K562 (cell line): ENCODE measurements around the gene GMDS. TPM values are rescaled to one million over a fixed set of nuclear protein-coding genes. Genes with fewer than 3 reads are reported as not detected.
A peak's percentile ranks its signal among the peaks of the same experiment; 100 is the strongest.

Experiments used
- ARID2 ChIP-seq: fragments of 450-650 bp; IDR thresholded peaks from 2 replicates; pipeline ENCODE4 v1.6.1; 2017; ENCODE audit warnings: antibody characterized with exemption, mild to moderate bottlenecking
- CCNT2 ChIP-seq: IDR thresholded peaks from 2 replicates; pipeline ENCODE4 v1.6.1; 2011; ENCODE audit warnings: borderline replicate concordance, low read depth, mild to moderate bottlenecking, moderate library complexity, mixed read lengths, low read length; ENCODE audit not compliant: insufficient read length; ENCODE audit errors: extremely low read depth
- CTCF ChIP-seq, 3 experiments: IDR thresholded peaks in 2 of 3; conservative IDR thresholded peaks in 1 of 3; 2 replicates each; pipeline ENCODE4 v1.5.1; 2011 to 2012; ENCODE audit warnings: low read length in 3 of 3, mild to moderate bottlenecking in 3 of 3, control low read depth in 2 of 3, improper control_type of control experiment in 1 of 3, inconsistent platforms in 1 of 3, low read depth in 1 of 3, mixed read lengths in 1 of 3, moderate library complexity in 1 of 3; ENCODE audit not compliant: insufficient read depth in 2 of 3
- CTCFL ChIP-seq: IDR thresholded peaks from 2 replicates; pipeline ENCODE4 v1.6.1; 2011; ENCODE audit warnings: borderline replicate concordance, low read depth, mild to moderate bottlenecking, moderate library complexity, low read length; ENCODE audit not compliant: insufficient read depth, poor library complexity, severe bottlenecking
- DACH1 ChIP-seq: fragments of 450-650 bp; IDR thresholded peaks from 2 replicates; pipeline ENCODE4 v1.6.1; 2018; ENCODE audit not compliant: partially characterized antibody
- FOXK2 ChIP-seq, 2 experiments: fragments of 450-650 bp; IDR thresholded peaks in 1 of 2; conservative IDR thresholded peaks in 1 of 2; 2 replicates each; pipeline ENCODE4 v1.6.1; 2016; ENCODE audit warnings: low read depth in 2 of 2, mild to moderate bottlenecking in 1 of 2
- GABPA ChIP-seq: fragments of 200-800 bp; sonication (Bioruptor generic); conservative IDR thresholded peaks from 2 replicates; pipeline ENCODE4 v1.6.1; 2016; ENCODE audit warnings: low read depth, missing genetic modification characterization, missing compliant biosample characterization
- MAFK ChIP-seq: IDR thresholded peaks from 2 replicates; pipeline ENCODE4 v1.6.1; 2011; ENCODE audit warnings: low read length, improper control_type of control experiment
- SMARCA4 ChIP-seq: fragments of 450-650 bp; IDR thresholded peaks from 2 replicates; pipeline ENCODE4 v1.6.1; 2016
- SMARCE1 ChIP-seq: fragments of 450-650 bp; IDR thresholded peaks from 2 replicates; pipeline ENCODE4 v1.7.1; 2016; ENCODE audit warnings: mild to moderate bottlenecking
- TCF3 ChIP-seq: sonication (generic); formaldehyde crosslinking; IDR thresholded peaks from 2 replicates; pipeline ENCODE4 v1.4.0; 2020; ENCODE audit warnings: mild to moderate bottlenecking, missing genetic modification reagents
- TRIM24 ChIP-seq, 2 experiments: fragments of 450-650 bp; IDR thresholded peaks; 2 replicates each; pipeline ENCODE4 v1.6.1; 2016
- ZBTB40 ChIP-seq, 2 experiments: fragments of 450-650 bp in 1 of 2; sonication (generic) in 1 of 2; formaldehyde crosslinking in 1 of 2; IDR thresholded peaks; 2 replicates each; pipeline versions ENCODE4 v1.7.1 to v1.9.0; 2016 to 2022; ENCODE audit warnings: inconsistent platforms in 1 of 2, mild to moderate bottlenecking in 1 of 2, missing genetic modification reagents in 1 of 2
- ZNF551 ChIP-seq: fragments of 250-450 bp; sonication (Bioruptor Pico); IDR thresholded peaks from 2 replicates; pipeline ENCODE4 v1.5.0; 2021; ENCODE audit warnings: mild to moderate bottlenecking, moderate library complexity
- polyA plus RNA-seq, 8 experiments: library from polyadenylated mRNA; depleted of rRNA in 4 of 8; stranded (reverse) in 5 of 8; unstranded in 3 of 8; fragments of >200 nt; fragmentation: Nextera tagmentation in 2 of 8; fragmentation: Illumina TruSeq in 1 of 8; extraction: Ambion mirVana in 2 of 8; extraction: Trizol in 1 of 8; gene quantifications; 2 replicates each; pipeline versions ENCODE4 v1.2.1 to v1.2.3, GENCODE V29; 2011 to 2014; ENCODE audit warnings: inconsistent platforms in 1 of 8, missing spikeins in 1 of 8
- total RNA-seq, 7 experiments: library from RNA; depleted of rRNA in 6 of 7; stranded (reverse); fragments of >200 nt in 6 of 7; fragmentation: Illumina TruSeq in 2 of 7; extraction: Trizol in 2 of 7; gene quantifications; 2 replicates each; pipeline versions ENCODE4 v1.2.1 to v1.2.3, GENCODE V29; 2011 to 2021; ENCODE audit warnings: low replicate concordance in 1 of 7

The GMDS gene
- total and polyA plus RNA-seq, 9 of the 15 experiments (the other 6 are each of a cell fraction or from before 2014, with no cell fraction given): 0.48 to 31.8 (median 13.4) TPM

GRCh38 chr6:1703091-1703855 is 542.1 kb downstream of the GMDS start (continued):
- TF ChIP-seq TCF3 (CRISPR knock-in tag) (peak; percentile 87), ZNF551 (CRISPR knock-in tag) (no peak), CTCF (IDR thresholded peaks at IDR 0.05 in 2 of 3, conservative IDR thresholded peaks at IDR 0.05 in 1 of 3; ENCODE audit: insufficient read depth in 2 of 3, low read depth in 1 of 3, low read length in 3 of 3) (no peak), MAFK (peak; percentile 54; the same call in 1 of the 2 replicates), TRIM24 (IDR thresholded peaks at IDR 0.05) (peak; percentile 59 to 63; a peak in 2 of 4 replicates), CTCFL (no peak), GABPA (no peak), DACH1 (no peak), SMARCE1 (peak; percentile 67), CCNT2 (peak; percentile 12), FOXK2 (conservative IDR thresholded peaks at IDR 0.05 in 1 of 2, IDR thresholded peaks at IDR 0.05 in 1 of 2; ENCODE audit: low read depth in 2 of 2) (0 out of 4 replicates have a peak, but pooled peaks of 1 of the 2 experiments have one; percentile 12), ZBTB40 (IDR thresholded peaks at IDR 0.05) (no peak), ZBTB40 (CRISPR knock-in tag; IDR thresholded peaks at IDR 0.05) (no peak), ARID2 (no peak), SMARCA4 (peak; percentile 86)
